Suprapubic skin (tissue), 4 donors: Measurements from ENCODE around the gene TMC3. TPM values are rescaled to one million over a fixed set of nuclear protein-coding genes. Genes with fewer than 3 reads are reported as not detected.

Experiments used
- DNase-seq, 2 donors: peaks; one replicate each; pipeline ENCODE4 v3.0.0-alpha.2; 2019; ENCODE audit warnings: low spot score in 2 of 2
- H3K27ac ChIP-seq: fragments of 200-600 bp; sonication (generic); one replicate; pipeline ENCODE4 v1.5.1; 2019
- H3K27me3 ChIP-seq: fragments of 200-600 bp; sonication (generic); one replicate; pipeline ENCODE4 v1.5.1; 2019
- H3K36me3 ChIP-seq: fragments of 200-600 bp; sonication (generic); one replicate; pipeline ENCODE4 v1.5.1; 2019
- H3K4me1 ChIP-seq: fragments of 200-600 bp; sonication (generic); one replicate; pipeline ENCODE4 v1.5.1; 2019
- H3K4me3 ChIP-seq: fragments of 200-600 bp; sonication (generic); one replicate; pipeline ENCODE4 v1.5.1; 2019; ENCODE audit warnings: mild to moderate bottlenecking
- H3K9me3 ChIP-seq: fragments of 200-600 bp; sonication (generic); one replicate; pipeline ENCODE4 v1.5.1; 2019
- EP300 ChIP-seq: sonication (generic); formaldehyde crosslinking; IDR thresholded peaks from one replicate; pipeline ENCODE4 v1.6.1; 2017; ENCODE audit warnings: antibody characterized with exemption
- POLR2A ChIP-seq, 2 donors: fragments of 450-650 bp; IDR thresholded peaks; one replicate each; pipeline ENCODE4 v1.6.1; 2017; ENCODE audit warnings: antibody characterized with exemption in 2 of 2, mild to moderate bottlenecking in 2 of 2, moderate library complexity in 2 of 2
- POLR2AphosphoS5 ChIP-seq, 3 donors: sonication (generic); formaldehyde crosslinking; IDR thresholded peaks; one replicate each; pipeline ENCODE4 v1.6.1; 2017; ENCODE audit warnings: antibody characterized with exemption in 3 of 3
- WGBS: methylation state at CpG from one replicate; pipeline ENCODE4 v1.1.5; 2018; 5-methylcytosine and 5-hydroxymethylcytosine counted together
- total RNA-seq, 4 donors: library from RNA; depleted of rRNA; stranded (reverse); fragments of >200 nt; gene quantifications; one replicate each; pipeline ENCODE4 v1.1.0, GENCODE V29; 2016
- TF ChIP-seq, protein P1 (sequence below), 2 donors: fragments of 200-600 bp in 1 of 2; fragments of 450-650 bp in 1 of 2; sonication (generic) in 1 of 2; IDR thresholded peaks; one replicate each; pipeline ENCODE4 v1.5.1; 2016 to 2019; ENCODE audit warnings: antibody characterized with exemption in 2 of 2, mild to moderate bottlenecking in 1 of 2, moderate library complexity in 1 of 2

The TMC3 gene
- total RNA-seq, 4 donors from 2014 or later = 0.16 TPM; not detected in 3

DNA sequence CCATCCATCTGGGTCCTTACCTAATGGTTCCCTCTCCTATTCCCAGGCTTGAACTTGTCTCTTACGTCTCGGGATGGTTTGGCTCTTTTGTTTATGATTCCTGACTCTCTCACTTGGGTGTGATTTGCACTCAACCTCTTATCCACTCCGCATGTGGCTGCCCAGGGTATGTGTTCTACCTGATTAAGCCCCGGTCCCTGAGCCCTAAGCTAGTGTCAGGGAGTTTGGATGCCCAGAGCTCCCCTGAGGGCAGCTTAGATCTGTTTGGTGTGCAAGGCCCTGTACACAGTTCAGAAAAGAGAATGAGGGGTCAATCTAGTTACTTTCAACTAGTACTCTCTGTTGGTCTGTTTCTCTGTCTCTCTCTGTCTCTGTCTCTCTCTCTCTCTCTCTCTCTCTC, 34.2 kb downstream of the TMC3 start:
- WGBS = 72% methylated on average over 4 of the region's 4 CpGs
- Histone ChIP-seq H3K27ac (no peak overlapping the region), H3K9me3 (no peaks in the 10 kb centered on the region), H3K36me3 (no peaks in the 10 kb centered on the region), H3K4me3 (no peak overlapping the region), H3K27me3 (no peaks in the 10 kb centered on the region), H3K4me1 (peaks cover 10% of the 10 kb centered on the region)
- TF ChIP-seq EP300 (no peak), POLR2AphosphoS5 (IDR thresholded peaks at IDR 0.05) (no peak), POLR2A (IDR thresholded peaks at IDR 0.05) (no peak)
- TF ChIP-seq, protein P1, sequence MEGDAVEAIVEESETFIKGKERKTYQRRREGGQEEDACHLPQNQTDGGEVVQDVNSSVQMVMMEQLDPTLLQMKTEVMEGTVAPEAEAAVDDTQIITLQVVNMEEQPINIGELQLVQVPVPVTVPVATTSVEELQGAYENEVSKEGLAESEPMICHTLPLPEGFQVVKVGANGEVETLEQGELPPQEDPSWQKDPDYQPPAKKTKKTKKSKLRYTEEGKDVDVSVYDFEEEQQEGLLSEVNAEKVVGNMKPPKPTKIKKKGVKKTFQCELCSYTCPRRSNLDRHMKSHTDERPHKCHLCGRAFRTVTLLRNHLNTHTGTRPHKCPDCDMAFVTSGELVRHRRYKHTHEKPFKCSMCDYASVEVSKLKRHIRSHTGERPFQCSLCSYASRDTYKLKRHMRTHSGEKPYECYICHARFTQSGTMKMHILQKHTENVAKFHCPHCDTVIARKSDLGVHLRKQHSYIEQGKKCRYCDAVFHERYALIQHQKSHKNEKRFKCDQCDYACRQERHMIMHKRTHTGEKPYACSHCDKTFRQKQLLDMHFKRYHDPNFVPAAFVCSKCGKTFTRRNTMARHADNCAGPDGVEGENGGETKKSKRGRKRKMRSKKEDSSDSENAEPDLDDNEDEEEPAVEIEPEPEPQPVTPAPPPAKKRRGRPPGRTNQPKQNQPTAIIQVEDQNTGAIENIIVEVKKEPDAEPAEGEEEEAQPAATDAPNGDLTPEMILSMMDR (IDR thresholded peaks at IDR 0.05) = no peak
- no peak for DNase-seq

DNA sequence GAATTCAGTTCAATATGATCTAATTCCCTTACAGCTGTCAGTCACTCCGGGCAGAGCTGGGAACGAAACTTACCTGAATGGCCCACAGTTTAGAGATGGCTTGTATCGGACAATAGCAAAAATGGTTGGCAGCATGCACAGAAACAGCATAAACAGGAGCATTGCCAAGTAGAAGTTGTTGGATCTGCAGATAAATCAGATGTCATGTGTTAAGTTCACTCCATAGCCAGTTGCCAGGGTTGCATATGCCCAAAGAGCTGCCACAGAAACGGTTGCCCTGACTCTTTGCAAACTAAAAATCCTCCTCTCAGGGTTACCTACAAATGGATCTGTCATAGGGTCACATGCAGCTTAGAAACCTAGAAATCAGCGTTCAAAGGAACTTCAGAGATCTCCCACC, 34.7 kb downstream of the TMC3 start:
- Histone ChIP-seq H3K27me3 (no peaks in the 10 kb centered on the region), H3K4me1 (peaks cover 10% of the 10 kb centered on the region), H3K9me3 (no peaks in the 10 kb centered on the region), H3K27ac (no peak overlapping the region), H3K4me3 (no peak overlapping the region), H3K36me3 (no peaks in the 10 kb centered on the region)
- DNase-seq = no peak
- 58% methylated on average over 5 of the region's 5 CpGs for WGBS
- TF ChIP-seq POLR2A (IDR thresholded peaks at IDR 0.05) = no peak
- TF ChIP-seq POLR2AphosphoS5 (IDR thresholded peaks at IDR 0.05) = no peak
- TF ChIP-seq, protein P1 (IDR thresholded peaks at IDR 0.05) = no peak
- no peak for TF ChIP-seq EP300

DNA sequence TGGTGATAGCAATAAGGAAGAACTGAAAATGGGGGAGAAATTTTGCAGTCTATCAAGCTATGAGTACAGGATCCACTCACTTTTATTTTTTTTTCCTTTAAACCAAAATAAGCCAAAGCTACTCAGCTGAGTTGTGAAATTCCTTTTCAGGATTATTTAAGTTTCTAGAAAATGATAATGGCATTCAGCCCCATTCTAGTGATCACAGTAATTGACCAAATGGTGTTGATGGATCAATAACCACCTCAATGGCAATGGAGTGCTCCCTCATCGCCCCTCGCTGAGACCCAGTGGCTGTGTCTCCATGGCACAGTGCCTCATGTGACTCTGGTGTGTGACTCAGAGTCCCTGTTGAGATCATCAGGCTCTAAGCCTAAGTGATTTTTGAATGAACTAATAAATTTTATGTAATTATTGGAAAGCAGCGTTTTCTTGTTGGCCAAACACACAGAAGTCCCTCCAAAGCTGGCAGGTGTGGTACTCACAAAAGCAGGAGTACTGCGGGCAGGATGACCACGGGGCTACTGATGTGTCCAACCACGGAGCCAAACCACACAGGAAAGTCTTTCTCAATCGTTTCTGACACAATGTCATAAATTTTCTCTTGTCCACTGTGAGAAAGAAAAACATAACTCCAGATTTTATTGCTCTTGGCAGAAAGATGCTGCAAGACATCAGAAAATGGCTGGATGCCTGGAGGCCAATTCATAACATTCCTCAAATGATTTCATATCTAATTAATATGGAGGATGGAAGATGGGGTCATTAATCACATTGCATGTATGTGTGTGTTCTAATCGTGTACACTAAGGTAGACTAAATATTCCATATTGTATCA, 35.6 kb downstream of the TMC3 start:
- Histone ChIP-seq H3K36me3 (no peaks in the 10 kb centered on the region), H3K4me1 (peaks cover 10% of the 10 kb centered on the region), H3K27ac (peak overlapping the region; percentile 52), H3K27me3 (no peaks in the 10 kb centered on the region), H3K4me3 (no peak overlapping the region), H3K9me3 (no peaks in the 10 kb centered on the region)
- DNase-seq = peak in 1 of 2 donors; percentile 82
- 39% methylated on average over 8 of the region's 8 CpGs for WGBS
- TF ChIP-seq, protein P1 (IDR thresholded peaks at IDR 0.05) = no peak
- no peak for TF ChIP-seq EP300
- peak in 2 of 3 donors; percentile 63 for TF ChIP-seq POLR2AphosphoS5 (IDR thresholded peaks at IDR 0.05)

DNA sequence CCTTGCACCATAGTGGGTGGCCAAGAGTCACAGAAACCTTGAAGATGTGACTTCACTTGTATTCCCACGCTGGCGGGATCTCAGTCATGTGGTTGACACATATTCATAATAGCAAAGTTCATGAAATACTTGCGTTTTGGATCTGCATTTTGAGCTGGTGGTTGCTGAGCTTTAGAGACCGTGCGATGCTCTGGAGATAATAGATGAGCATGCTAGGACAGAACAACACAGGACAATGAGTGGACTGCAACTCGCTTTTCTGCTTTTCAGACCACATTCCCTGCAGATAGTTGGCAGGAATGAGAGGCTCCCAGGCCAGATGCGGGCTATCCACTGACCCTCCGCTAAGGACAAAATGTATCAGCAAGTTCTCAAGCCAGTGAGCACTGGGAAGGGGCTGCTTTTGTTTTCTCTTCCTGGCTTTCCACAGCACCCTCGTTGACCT, 36.3 kb downstream of the TMC3 start:
- TF ChIP-seq POLR2A (IDR thresholded peaks at IDR 0.05) (no peak), EP300 (no peak), POLR2AphosphoS5 (IDR thresholded peaks at IDR 0.05) (no peak)
- TF ChIP-seq, protein P1 (IDR thresholded peaks at IDR 0.05) = no peak
- H3K4me1 ChIP-seq = peaks cover 10% of the 10 kb centered on the region
- no peak for DNase-seq
- H3K27ac ChIP-seq = peak overlapping the region; percentile 52
- no peaks in the 10 kb centered on the region for H3K9me3 ChIP-seq
- 63% methylated on average over 9 of the region's 9 CpGs for WGBS
- no peak overlapping the region for H3K4me3 ChIP-seq
- H3K27me3 ChIP-seq = no peaks in the 10 kb centered on the region
- no peaks in the 10 kb centered on the region for H3K36me3 ChIP-seq

DNA sequence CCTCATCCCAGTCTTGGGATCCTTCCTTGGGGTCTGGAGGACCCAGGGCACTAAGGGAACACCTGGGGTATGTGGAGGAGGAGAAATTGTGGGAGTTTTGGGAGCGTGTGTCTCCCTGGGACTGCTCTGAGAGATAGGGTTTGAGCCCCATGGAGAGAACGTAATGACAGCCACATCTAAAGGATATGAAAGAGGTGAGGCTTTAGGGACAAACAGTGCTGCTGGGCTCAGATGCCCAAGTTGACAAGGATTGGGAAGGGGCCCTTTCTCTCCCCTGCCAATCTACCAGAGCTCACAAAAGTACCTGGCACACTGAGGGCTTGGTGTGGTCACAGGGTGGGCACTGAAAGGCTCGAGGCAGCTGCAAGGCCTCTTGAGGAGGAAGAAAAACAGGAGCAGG, 36.8 kb downstream of the TMC3 start:
- TF ChIP-seq POLR2AphosphoS5 (IDR thresholded peaks at IDR 0.05) = no peak
- no peak for TF ChIP-seq EP300
- no peak for TF ChIP-seq POLR2A (IDR thresholded peaks at IDR 0.05)
- TF ChIP-seq, protein P1 (IDR thresholded peaks at IDR 0.05) = no peak
- H3K9me3 ChIP-seq = no peaks in the 10 kb centered on the region
- no peak for DNase-seq
- no peaks in the 10 kb centered on the region for H3K27me3 ChIP-seq
- no peak overlapping the region for H3K27ac ChIP-seq
- peaks cover 10% of the 10 kb centered on the region for H3K4me1 ChIP-seq
- H3K4me3 ChIP-seq = no peak overlapping the region
- H3K36me3 ChIP-seq = no peaks in the 10 kb centered on the region
- WGBS = 86% methylated on average over 3 of the region's 3 CpGs
